Measurements from ENCODE around the gene TMCO2.

TMCO2 gene

DNA sequence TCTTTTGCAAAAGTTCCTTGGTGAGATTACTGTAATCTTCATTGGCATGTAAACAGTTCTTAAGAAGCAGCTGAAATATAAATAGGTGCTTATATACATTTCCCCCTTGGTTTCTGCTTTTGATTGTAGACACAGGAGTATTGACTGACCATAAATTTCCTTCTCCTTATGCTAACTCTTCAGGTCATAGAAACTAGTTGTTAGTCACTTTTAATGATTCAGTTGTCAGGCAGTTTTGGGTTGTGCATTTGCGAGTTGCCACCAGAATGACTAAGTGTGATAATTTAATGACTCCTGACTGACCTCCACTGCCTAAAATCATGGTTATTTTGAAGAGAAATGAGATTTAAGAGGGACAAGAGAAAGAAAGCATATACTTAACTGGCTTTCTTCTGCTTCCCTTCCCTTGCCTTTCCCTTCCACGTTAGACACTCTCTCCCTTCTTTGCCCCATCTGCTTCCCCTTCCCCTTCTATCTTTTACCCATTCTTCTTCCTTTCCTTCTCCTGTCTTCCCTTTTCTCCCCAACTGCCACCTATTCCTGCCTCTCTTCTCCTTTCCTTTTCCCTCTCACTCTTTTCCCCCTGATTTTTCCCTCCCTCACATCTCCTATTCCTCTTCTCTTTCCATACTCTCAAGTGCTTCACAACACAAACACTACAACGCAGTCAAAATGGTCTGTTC lies 22.6 kb downstream of the TMCO2 start:
- Mint-ChIP-seq H3K27ac (peak overlapping the region; percentile 12), H3K4me3 (no peak overlapping the region), H3K36me3 (peaks cover 39% of the 10 kb centered on the region), H3K9me3 (no peaks in the 10 kb centered on the region), H3K4me1 (peaks cover 9% of the 10 kb centered on the region), H3K27me3 (no peaks in the 10 kb centered on the region)
- ATAC-seq, result no peak

DNA sequence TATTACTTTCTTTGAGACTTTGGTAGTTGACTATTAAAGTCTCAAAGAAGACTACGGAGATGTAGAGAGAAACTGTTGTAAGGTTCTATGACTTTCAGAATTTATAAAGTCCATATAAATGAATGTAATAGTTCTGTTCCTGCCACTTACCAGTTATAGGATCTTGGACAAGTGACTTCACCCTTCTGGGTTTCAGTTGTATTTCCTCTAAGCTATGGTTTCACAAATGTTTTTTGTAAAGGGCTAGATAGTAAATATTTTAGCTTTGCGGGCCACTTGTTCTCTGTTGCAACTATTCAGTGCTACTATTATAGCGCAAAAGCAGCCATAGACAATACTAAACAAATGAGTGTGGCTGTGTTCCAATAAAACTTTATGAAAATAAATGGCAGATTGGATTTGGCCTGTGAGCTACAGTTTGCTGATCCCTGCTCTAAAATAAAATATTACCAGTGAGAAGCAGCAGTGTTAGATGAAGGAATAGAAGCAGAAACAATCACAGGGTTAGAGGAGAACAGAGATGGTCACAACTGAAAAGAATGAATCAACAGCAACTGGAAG lies 25.0 kb downstream of the TMCO2 start:
- Mint-ChIP-seq H3K4me1 (peaks cover 9% of the 10 kb centered on the region), H3K9me3 (no peaks in the 10 kb centered on the region)

DNA sequence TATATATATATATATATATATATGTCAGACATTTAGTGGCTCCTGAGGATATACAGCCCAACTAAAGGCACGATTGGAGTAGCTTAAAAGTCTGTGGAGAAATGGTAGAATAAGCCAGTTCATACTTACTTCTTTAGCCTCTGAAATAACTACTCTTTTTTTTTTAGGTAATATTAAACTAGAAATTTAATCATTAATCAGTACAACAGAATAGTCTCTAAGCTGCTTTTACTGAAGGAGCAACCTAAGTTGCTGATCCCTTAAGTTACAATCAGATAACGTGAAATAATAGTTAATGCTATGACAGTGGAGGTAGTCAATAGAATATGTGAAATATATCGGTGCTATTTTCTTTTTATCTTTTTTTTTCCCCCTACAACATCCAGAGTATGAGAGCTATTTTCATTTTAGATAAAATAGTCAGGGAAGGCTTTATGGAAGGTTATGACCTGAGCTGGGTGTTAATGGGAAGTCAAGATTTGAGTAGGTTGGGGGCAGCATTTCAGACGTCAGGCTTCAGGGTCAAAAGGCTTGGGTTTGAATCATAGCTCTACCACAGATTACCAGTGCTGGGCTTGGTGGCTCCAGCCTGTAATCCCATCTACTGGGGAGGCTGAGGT lies 25.9 kb downstream of the TMCO2 start:
- no peak overlapping the region for H3K4me3 Mint-ChIP-seq
- ATAC-seq, result no peak
- H3K4me1 Mint-ChIP-seq, result peaks cover 9% of the 10 kb centered on the region
- H3K36me3 Mint-ChIP-seq, result peaks cover 45% of the 10 kb centered on the region
- H3K9me3 Mint-ChIP-seq, result no peaks in the 10 kb centered on the region
- H3K27me3 Mint-ChIP-seq, result no peaks in the 10 kb centered on the region
- no peak overlapping the region for H3K27ac Mint-ChIP-seq

More for the DNA sequence above, 25.0 kb downstream of the TMCO2 start:
- no peak for ATAC-seq
- H3K27me3 Mint-ChIP-seq, result no peaks in the 10 kb centered on the region
- H3K27ac Mint-ChIP-seq, result no peak overlapping the region
- no peak overlapping the region for H3K4me3 Mint-ChIP-seq
- peaks cover 45% of the 10 kb centered on the region for H3K36me3 Mint-ChIP-seq

DNA sequence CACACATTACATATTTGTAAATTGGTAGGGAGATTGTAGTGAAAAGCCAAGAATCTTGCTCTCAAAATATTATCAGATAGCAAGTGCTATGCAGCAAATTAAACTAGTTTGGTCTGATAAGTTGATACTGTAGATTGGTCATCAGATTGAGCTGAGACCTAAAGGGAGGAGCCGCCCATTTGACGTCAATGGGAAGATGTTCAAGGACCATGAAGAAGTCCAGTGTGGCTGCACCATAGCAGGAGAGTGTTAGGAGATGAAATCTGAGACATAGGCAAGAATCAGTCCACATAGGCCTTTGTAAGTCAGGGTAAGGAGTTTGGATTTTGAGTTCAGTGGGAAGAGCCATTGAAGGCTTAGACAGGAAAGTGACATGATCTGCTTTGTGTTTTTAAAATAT lies 26.6 kb downstream of the TMCO2 start:
- Mint-ChIP-seq H3K4me3 (no peak overlapping the region), H3K4me1 (peaks cover 9% of the 10 kb centered on the region), H3K9me3 (no peaks in the 10 kb centered on the region), H3K27ac (no peak overlapping the region), H3K36me3 (peaks cover 45% of the 10 kb centered on the region), H3K27me3 (no peaks in the 10 kb centered on the region)
- ATAC-seq, result no peak

DNA sequence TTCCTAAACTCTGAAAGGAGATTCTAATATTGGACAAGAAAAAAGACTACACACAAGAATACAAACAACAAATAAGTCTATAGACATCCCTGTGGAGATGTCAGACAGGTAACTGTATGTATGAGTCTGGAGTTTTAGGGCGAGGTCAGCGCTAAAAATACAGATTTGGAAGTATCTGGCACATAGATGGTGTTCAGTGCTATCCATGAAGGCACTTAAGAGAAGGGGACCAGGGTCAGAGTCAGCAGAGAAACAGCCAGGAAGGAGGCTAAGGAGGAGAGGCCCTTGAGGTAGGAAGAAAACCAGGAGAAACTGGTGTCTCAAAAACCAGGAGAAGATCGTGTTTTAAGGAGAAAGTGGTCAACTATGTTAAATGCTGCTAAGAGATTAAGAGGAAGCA lies 28.4 kb downstream of the TMCO2 start:
- Mint-ChIP-seq H3K4me3 (no peak overlapping the region), H3K9me3 (no peaks in the 10 kb centered on the region), H3K4me1 (peaks cover 9% of the 10 kb centered on the region), H3K36me3 (peaks cover 42% of the 10 kb centered on the region), H3K27ac (no peak overlapping the region), H3K27me3 (no peaks in the 10 kb centered on the region)
- ATAC-seq, result no peak

DNA sequence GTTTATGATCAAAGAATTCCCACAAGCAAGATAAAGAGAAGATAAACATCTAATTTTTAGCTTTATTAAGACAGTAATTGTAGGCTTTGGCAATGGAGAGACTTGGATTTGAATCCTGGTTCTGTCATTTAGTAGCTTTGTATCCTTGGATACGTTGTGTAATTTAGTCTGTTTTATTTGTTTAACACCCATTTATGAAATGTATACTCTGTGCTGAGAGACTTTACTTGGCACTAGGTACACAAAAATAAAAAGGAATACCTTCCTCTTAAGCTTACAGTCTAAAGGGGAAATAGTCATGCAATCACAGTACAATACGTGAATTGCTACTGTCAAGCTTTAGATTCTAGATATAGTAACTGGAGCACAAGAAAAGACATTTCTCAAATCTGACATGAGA lies 34.1 kb downstream of the TMCO2 start:
- no peaks in the 10 kb centered on the region for H3K4me1 Mint-ChIP-seq

DNA sequence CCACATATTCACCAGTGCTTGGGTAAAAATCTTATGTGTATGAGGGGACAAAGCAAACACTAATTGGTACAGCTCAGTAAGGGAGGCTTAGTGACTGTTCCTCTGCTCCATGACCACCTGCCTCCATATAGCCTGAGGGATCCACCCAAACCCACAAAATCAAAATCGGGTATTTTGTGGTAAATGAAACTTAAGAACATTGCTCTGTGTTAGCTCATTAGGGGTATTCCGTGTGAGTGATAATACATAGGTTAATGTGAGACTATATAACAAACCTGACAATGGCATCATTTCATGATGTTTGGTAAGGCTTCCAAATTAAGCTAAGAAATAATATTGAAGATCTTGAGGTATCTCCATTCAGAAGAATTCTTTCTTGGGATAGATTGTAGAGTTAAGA lies 43.6 kb downstream of the TMCO2 start:
- H3K4me1 Mint-ChIP-seq, result peaks cover 6% of the 10 kb centered on the region
- no peak for ATAC-seq
- H3K27me3 Mint-ChIP-seq, result no peaks in the 10 kb centered on the region
- H3K9me3 Mint-ChIP-seq, result no peaks in the 10 kb centered on the region
- H3K4me3 Mint-ChIP-seq, result no peak overlapping the region
- peak overlapping the region; percentile 34 for H3K27ac Mint-ChIP-seq
- peaks cover 42% of the 10 kb centered on the region for H3K36me3 Mint-ChIP-seq

More for the DNA sequence above, 34.1 kb downstream of the TMCO2 start:
- no peaks in the 10 kb centered on the region for H3K27me3 Mint-ChIP-seq
- peaks cover 30% of the 10 kb centered on the region for H3K36me3 Mint-ChIP-seq
- H3K27ac Mint-ChIP-seq, result no peak overlapping the region
- no peak overlapping the region for H3K4me3 Mint-ChIP-seq
- H3K9me3 Mint-ChIP-seq, result no peaks in the 10 kb centered on the region
- no peak for ATAC-seq

DNA sequence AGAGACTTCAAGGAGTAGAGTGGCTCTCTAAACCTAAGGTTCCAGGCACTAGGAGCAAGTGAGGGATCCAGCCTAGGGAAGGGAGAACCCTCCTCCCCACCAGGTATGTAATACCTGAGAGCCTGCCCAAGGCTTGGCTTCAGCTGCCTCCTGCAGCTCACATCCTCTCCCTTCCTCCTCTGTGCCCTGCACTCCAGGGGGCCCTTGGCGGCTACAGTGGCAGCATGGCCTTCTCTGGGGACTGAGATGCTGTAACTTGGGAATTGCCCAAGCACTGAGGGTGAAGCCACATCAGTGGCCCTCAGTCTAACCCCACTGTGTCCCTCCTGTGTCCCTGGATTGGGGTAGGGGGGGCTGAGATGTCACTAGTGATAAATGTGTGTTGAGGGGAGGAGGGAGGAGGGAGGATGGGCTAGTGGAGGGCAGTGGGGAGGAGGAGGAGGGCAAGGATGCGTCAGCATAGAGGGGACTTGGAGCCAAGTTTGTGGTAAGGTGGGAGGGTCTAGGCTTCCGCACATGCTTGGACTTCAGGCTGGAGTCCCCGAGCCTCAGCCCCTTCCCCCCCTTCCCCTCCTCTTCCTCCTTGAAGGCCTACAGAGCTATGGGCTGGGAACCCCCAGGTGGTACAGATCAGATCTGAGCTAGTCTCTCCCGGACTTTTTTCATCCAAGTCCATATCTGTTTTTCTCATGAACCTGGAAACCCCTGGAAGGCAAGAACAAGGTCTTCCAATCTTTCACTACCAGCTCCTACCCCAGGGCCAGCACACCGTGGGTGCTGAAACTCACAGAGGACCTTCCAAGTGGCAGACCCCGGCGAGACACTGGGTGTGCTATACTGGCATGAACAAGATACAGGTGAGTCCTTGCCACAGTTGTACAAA lies 51.9 kb downstream of the TMCO2 start:
- Mint-ChIP-seq H3K9me3 (no peaks in the 10 kb centered on the region), H3K36me3 (peaks cover 29% of the 10 kb centered on the region), H3K4me1 (no peaks in the 10 kb centered on the region), H3K27ac (no peak overlapping the region), H3K4me3 (no peak overlapping the region), H3K27me3 (no peaks in the 10 kb centered on the region)
- no peak for ATAC-seq

DNA sequence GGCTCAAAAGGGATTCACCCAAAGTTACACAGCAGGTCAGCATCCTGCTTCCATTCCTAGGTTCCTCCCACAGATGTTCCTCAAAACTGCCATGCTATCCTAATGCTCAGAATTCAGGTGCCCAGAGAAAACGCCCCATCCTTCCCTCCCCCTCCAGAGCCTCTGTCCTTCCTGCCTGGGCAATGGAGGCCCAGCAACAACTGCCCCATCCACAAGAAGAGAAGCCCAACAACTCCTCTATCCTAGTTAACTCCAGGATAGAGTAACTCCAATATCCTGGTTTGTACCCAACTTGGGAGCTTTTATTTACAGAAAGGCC lies 52.5 kb downstream of the TMCO2 start:
- Mint-ChIP-seq H3K27me3 (no peaks in the 10 kb centered on the region), H3K9me3 (no peaks in the 10 kb centered on the region), H3K27ac (no peak overlapping the region), H3K4me3 (no peak overlapping the region), H3K4me1 (no peaks in the 10 kb centered on the region), H3K36me3 (peaks cover 23% of the 10 kb centered on the region)
- no peak for ATAC-seq

DNA sequence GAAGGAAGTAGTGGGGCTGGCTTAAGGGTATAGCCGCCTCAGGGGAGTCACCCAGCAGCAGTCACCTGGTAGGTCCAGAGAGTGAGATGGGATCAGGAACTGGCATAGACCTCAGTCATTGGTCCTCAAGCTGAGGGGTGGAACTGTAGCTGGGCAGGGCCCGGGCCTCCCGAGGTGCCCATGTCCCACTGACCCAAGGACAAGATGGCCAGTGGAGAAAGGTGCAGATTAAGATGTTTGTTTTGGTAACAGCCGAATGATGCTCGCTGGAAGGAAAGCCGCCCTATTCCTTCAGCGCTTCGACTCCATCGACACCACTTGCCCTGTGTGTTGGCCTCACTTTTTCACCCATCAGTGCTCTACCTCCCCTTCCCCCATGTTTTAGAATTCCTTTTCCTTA lies 52.9 kb downstream of the TMCO2 start:
- Mint-ChIP-seq H3K27me3 (no peaks in the 10 kb centered on the region), H3K36me3 (peaks cover 19% of the 10 kb centered on the region), H3K27ac (no peak overlapping the region), H3K4me1 (no peaks in the 10 kb centered on the region), H3K9me3 (no peaks in the 10 kb centered on the region), H3K4me3 (no peak overlapping the region)
- ATAC-seq, result no peak

DNA sequence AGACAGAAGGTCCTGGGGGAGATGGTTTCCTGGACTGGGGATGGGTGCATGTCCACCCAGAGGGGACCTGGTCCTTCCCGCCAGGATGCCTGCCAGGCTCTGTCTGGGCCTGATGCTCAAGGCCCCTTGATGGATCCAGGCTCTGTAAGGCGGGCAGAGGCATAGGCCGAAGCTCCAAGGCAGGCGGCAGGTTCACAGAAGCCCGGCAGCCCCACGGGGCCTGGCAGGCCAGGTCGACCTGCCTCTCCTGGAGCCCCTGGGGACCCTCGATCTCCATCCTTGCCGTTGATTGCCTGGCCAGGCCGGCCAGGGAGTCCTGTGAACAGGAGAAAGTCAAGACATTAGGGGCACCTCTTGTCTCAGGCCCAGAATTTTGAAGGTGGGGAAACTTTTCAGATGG lies 53.3 kb downstream of the TMCO2 start:
- Mint-ChIP-seq H3K27me3 (no peaks in the 10 kb centered on the region), H3K4me3 (no peak overlapping the region), H3K36me3 (peaks cover 19% of the 10 kb centered on the region), H3K27ac (no peak overlapping the region), H3K4me1 (no peaks in the 10 kb centered on the region), H3K9me3 (no peaks in the 10 kb centered on the region)
- no peak for ATAC-seq
